A673 (cell line): ENCODE measurements around the gene FEV. TPM values are rescaled to one million over a fixed set of nuclear protein-coding genes. Genes with fewer than 3 reads are reported as not detected.

Source experiments
- BruUV-seq: library from RNA; stranded (reverse); fragments of 400-500 nt; replicated peaks from 2 replicates; lab custom pipeline; 2021; lab: Mats Ljungman, UMichigan
- CTCF ChIA-PET: fragments of 300-600 bp; sonication (Branson Sonifier 250); formaldehyde crosslinking; loops from one replicate; lab custom pipeline; 2022; ENCODE audit warnings: antibody characterized with exemption; lab: Charles Lee
- POLR2A ChIA-PET: fragments of 300-600 bp; sonication (Branson Sonifier 250); formaldehyde crosslinking; loops from one replicate; lab custom pipeline; 2022; ENCODE audit warnings: antibody characterized with exemption; ENCODE audit not compliant: low non-redundant PET; lab: Charles Lee
- DNase-seq: peaks from one replicate; pipeline ENCODE4 v3.0.0-alpha.2; 2015; ENCODE audit warnings: low spot score
- H3K27ac ChIP-seq: fragments of 200-600 bp; sonication (generic); 2 replicates; pipeline ENCODE4 v1.5.1; 2016; ENCODE audit warnings: mixed run types, low read depth, mild to moderate bottlenecking, mixed read lengths, antibody characterized with exemption, low read length; ENCODE audit not compliant: poor library complexity, severe bottlenecking
- H3K27me3 ChIP-seq: fragments of 200-600 bp; sonication (generic); replicated peaks from 2 replicates; pipeline ENCODE4 v1.6.1; 2017; ENCODE audit warnings: mixed run types, low read depth, mild to moderate bottlenecking, mixed read lengths, antibody characterized with exemption, low read length; ENCODE audit not compliant: insufficient read depth, poor library complexity
- H3K36me3 ChIP-seq: fragments of 200-600 bp; sonication (generic); 2 replicates; pipeline ENCODE4 v1.6.1; 2016; ENCODE audit warnings: mixed run types, mild to moderate bottlenecking, mixed read lengths, antibody characterized with exemption, low read length; ENCODE audit not compliant: insufficient read depth, poor library complexity, severe bottlenecking
- H3K4me1 ChIP-seq: fragments of 200-600 bp; sonication (generic); 2 replicates; pipeline ENCODE4 v1.6.1; 2017; ENCODE audit warnings: mixed run types, mild to moderate bottlenecking, mixed read lengths, antibody characterized with exemption, low read length; ENCODE audit not compliant: insufficient read depth, poor library complexity, severe bottlenecking
- H3K4me3 ChIP-seq: fragments of 200-600 bp; sonication (generic); 2 replicates; pipeline ENCODE4 v1.5.1; 2016; ENCODE audit warnings: low read depth, mixed run types, mild to moderate bottlenecking, mixed read lengths, low read length; ENCODE audit not compliant: poor library complexity, severe bottlenecking
- H3K9me3 ChIP-seq: fragments of 200-600 bp; sonication (generic); 2 replicates; pipeline ENCODE4 v1.6.1; 2016; ENCODE audit warnings: mixed run types, low read depth, mild to moderate bottlenecking, mixed read lengths, antibody characterized with exemption, low read length; ENCODE audit not compliant: poor library complexity, severe bottlenecking
- EZH2 ChIP-seq: fragments of 200-600 bp; sonication (generic); IDR thresholded peaks from 2 replicates; pipeline ENCODE4 v1.6.1; 2017; ENCODE audit warnings: borderline replicate concordance, low read depth, mild to moderate bottlenecking, mixed read lengths, antibody characterized with exemption, low read length; ENCODE audit not compliant: poor library complexity, severe bottlenecking
- intact Hi-C: fragments of 100-400 bp; cut with micrococcal nuclease; formaldehyde crosslinking; loops from one replicate; pipeline ENCODE4 v1.10.0; 2022; ENCODE audit not compliant: unreplicated experiment
- total RNA-seq: library from RNA; stranded (reverse); gene quantifications from 2 replicates; pipeline ENCODE4 v1.2.3, GENCODE V29; 2021
- TF ChIP-seq, protein P1 (sequence below): fragments of 300-800, 200-600 bp; sonication (generic); conservative IDR thresholded peaks from 2 replicates; pipeline ENCODE4 v1.5.1; 2017; ENCODE audit warnings: low read depth, mild to moderate bottlenecking, antibody characterized with exemption, low read length, moderate library complexity, mixed read lengths

FEV gene
- total RNA-seq, 1 experiment from 2014 or later, result 12.6 TPM

DNA sequence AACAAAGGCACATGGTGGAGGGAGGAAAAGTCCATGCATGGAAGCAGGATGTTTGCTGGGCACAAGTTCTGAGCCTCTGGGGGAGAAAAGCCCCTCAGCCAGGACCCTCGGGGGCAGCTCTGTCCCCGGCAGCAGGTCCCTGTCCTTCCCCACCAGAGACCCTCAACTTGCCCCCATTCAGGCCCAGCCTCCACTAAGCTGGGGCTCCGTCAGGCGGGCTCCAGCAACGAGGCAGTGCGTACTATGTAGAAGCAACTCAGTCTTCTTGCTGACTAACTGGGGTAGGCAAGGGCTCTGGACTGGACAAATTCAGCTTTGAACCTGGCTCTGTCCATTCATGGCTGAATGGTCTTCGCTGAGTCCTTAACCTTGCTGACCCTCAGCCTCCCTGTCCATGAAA, 33.3 kb upstream of the FEV start:
- TF ChIP-seq EZH2, result no peak
- TF ChIP-seq, protein P1, sequence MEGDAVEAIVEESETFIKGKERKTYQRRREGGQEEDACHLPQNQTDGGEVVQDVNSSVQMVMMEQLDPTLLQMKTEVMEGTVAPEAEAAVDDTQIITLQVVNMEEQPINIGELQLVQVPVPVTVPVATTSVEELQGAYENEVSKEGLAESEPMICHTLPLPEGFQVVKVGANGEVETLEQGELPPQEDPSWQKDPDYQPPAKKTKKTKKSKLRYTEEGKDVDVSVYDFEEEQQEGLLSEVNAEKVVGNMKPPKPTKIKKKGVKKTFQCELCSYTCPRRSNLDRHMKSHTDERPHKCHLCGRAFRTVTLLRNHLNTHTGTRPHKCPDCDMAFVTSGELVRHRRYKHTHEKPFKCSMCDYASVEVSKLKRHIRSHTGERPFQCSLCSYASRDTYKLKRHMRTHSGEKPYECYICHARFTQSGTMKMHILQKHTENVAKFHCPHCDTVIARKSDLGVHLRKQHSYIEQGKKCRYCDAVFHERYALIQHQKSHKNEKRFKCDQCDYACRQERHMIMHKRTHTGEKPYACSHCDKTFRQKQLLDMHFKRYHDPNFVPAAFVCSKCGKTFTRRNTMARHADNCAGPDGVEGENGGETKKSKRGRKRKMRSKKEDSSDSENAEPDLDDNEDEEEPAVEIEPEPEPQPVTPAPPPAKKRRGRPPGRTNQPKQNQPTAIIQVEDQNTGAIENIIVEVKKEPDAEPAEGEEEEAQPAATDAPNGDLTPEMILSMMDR, result no peak
- Histone ChIP-seq H3K27me3 (no peaks in the 10 kb centered on the region), H3K36me3 (no peaks in the 10 kb centered on the region), H3K27ac (no peak overlapping the region), H3K4me3 (no peak overlapping the region), H3K9me3 (no peaks in the 10 kb centered on the region), H3K4me1 (no peaks in the 10 kb centered on the region)
- no TSS peak for BruUV-seq
- intact Hi-C loops, result no loop called here
- no peak for DNase-seq
- ChIA-PET CTCF (no interaction called here), POLR2A (no interaction called here)

DNA sequence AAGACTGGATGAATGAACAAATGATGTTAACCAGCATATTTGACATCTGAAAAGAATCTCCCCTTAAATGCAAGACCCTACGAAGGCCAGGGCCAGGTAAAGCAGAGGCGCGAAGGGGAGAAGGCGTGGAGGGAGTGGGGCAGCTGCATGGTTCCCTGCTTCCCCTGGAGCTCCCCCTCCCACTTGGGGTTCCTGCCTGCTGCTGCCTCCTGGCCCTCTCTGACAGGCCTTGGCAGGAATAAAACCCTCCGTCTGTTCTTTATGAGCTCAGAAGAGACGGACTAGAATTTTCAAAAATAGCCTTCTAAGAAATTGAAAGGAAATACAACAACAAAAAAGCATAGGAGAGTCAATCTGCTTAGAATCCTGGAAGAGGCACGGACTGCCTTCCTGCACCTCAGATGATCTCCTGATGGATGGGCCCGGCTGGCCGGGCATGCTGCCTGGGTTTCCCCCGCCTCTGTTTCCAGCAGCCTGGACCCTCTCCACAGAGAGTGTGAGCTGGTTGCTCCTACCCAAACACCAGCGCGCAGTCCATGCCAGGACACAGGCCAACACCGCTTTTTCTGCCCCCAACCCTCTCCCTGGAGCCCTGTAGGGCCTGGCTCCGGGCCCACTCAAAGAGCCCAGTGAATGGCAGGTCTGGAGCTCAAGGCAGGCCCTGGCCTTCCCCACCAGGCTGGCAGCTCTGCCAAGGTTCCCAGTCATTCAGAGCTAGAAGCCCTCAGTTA, 32.4 kb upstream of the FEV start:
- no peaks in the 10 kb centered on the region for H3K9me3 ChIP-seq
- BruUV-seq, result no TSS peak

DNA sequence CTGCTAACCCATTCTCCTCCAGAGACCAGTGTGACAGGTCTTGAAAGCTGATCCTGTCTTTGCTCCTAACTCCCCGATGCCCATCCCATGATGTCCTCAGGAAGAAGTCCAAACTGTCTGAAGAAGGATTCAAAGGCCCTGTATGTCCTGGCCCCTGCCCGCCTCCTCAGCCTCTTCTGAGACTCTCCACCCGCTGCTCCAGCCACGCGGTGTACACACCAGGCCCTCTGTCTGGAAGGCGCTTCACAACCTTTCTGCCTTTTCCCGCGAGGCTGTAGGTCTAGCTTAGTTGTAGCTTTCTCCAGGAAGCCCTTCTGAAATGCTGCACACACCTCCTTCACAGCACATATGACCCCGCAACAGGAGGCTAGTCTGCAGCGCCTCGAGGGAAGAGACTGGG, 31.7 kb upstream of the FEV start:
- ChIA-PET POLR2A (no interaction called here), CTCF (no interaction called here)
- Histone ChIP-seq H3K27ac (no peak overlapping the region), H3K27me3 (no peaks in the 10 kb centered on the region), H3K4me1 (no peaks in the 10 kb centered on the region), H3K36me3 (no peaks in the 10 kb centered on the region), H3K4me3 (no peak overlapping the region), H3K9me3 (no peaks in the 10 kb centered on the region)
- DNase-seq, result no peak
- intact Hi-C loops, result no loop called here
- BruUV-seq, result no TSS peak
- TF ChIP-seq EZH2, result no peak
- TF ChIP-seq, protein P1, result no peak

More for the DNA sequence above, 32.4 kb upstream of the FEV start:
- no peak overlapping the region for H3K27ac ChIP-seq
- ChIA-PET POLR2A (no interaction called here), CTCF (no interaction called here)
- intact Hi-C loops, result no loop called here
- no peaks in the 10 kb centered on the region for H3K27me3 ChIP-seq
- DNase-seq, result no peak
- TF ChIP-seq, protein P1, result no peak
- TF ChIP-seq EZH2, result no peak
- H3K4me1 ChIP-seq, result no peaks in the 10 kb centered on the region
- no peaks in the 10 kb centered on the region for H3K36me3 ChIP-seq
- H3K4me3 ChIP-seq, result no peak overlapping the region
